Activated CD4-positive, alpha-beta T cell treated with anti-CD3 and anti-CD28 coated beads for 4 hours (primary cell): Measurements from ENCODE around the gene VWA3B.

Source experiments
- DNase-seq, 2 donors: peaks; one replicate each; pipeline ENCODE4 v3.0.0-alpha.2; 2020

VWA3B gene

DNA sequence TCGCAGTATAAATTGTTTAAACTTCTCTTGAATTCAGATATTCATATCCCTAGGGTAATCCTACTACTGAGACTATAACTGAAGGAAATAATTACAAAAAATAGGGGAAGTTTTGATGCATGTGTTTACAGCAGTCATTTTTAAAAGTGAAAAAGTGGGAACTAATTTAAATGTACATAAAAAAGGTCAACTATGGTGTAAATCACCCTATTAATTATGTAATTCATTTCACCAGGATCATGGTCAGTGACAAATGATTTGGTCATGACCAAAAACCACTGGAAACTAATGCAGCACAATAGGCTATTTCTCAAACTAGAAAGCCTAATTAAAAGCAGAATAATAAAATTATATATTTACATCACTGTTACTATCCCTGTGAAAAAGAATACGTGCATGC, 254.3 kb downstream of the VWA3B start:
- DNase-seq = no peak

DNA sequence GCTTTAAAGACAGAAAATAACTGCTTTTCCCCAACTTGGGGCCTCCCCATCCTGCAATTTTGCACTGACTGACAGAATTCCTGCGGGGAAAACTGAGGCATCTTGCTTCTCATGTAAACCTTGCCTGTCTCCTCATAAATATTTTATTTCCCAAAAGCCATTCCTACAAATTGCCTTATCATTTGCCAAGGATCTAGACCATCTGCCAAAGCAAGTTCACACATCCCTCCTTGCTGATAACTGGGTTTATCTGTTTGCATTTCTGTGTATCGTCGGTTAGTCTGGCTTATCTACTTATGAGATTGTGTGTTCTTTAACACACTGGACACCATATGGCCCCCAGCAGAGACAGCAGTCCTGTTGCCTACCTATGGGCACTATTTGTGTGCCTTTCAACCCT, 256.3 kb downstream of the VWA3B start:
- DNase-seq = no peak

DNA sequence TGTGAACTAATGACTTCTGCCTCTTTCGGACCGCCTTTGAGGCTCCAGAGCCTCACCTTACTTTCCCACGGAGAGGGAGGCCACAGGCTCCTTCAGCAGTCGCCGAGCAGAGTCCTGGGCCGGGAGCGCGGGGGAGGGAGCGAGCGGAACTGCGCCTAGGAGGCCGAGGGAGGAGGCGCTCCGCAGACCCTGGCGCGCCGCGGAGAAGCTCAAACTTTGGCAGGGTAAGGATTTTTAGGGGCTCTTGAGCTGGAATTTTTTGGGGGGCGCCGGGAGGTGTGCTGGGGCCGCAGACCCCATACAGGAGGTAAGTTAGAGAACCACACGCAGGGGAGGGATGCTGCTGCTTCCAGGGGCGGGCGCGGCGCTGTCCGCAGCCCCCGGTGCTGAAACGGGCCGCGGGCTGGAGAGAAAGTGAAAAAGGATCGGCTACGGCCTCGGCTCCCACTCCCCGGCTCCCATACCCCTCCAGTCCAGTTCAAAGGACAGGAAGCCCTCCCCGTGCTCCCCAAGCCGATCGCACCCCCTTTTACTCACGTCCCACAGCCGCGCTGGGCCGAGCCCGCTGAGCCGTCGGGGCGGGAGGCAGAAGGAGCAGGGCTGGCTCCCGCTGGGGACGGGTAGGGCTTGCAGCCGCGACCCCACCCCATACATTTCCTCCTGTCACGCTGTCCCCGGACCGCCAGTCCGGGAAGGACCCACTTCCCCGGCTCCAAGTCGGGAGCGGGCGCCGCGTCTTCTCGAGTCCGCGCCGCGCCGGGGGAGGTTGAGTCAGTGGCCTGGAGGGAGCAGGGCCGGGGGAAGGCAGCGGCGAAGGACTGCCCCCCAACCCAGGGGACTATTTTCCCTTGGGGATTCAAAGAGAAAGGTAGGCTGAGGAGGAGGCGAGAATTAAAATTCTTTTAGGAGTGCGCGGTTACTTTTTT, 259.6 kb downstream of the VWA3B start, which contains the start of gene CNGA3:
TSS of gene CNGA3 (plus strand) at position 146 of the 926 bp plus-strand sequence. CDS start 23,520 bp downstream, outside the sequence.
- no peak for DNase-seq

DNA sequence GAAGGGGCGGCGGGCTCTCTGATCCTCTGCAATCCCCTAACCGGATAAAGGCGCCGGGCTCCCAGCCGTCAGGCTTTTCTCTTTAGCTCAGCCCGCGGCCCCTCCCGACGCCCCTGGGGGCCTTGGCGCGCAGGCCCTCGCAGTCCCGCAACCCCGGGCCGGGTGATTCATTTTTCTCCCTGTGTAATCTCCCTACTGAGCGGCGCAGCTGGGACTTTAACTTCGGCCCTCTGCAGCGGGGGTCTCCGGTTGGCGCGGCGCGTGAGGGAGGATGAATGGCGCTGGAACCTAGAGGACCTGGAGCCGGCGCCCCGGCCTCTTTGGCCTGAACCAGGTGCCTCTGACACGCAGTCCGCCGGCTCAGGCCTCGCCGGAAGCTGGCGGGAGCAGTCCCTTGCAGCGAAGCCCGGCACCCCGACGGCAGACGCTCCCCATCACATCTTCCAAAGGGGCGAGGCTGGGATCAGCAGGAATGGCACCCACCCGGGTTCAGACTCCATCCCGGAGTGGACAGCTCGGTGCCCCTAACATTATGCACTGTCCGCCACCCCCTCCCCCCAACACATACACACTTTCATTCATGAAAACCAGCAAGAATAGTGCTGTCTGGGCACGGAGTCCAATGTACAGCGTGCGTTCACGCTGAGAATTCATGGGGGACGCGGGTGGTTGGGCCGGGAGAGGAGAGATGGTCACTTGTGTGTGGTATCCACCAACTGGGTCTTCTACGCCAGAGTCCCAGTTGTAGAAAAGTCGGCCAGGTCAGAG, 260.5 kb downstream of the VWA3B start:
- DNase-seq = no peak

DNA sequence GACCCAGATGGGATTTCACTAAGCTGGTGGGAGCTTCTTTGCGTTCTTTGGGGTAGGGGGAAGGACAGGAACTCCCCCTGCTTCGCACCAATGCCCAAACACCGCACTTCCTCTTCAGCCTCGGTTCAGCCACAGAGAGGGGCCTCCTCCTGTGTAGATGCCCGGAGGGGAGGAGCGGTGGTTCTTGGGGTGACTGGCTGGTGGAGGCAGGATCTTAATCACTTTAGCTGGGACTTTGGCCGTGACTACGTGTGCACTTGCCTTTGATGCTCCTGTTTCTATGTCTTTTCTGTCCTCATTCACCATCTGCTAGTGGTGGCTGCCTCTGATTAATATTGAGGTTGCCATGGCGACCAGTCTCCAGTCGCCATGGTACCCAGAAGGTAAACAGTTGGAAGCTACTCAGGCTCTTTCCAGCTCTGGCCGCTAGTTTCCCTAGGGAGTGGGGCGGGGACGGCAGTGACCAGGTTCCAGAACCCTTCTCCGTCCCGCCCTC, 261.1 kb downstream of the VWA3B start:
- DNase-seq = no peak

DNA sequence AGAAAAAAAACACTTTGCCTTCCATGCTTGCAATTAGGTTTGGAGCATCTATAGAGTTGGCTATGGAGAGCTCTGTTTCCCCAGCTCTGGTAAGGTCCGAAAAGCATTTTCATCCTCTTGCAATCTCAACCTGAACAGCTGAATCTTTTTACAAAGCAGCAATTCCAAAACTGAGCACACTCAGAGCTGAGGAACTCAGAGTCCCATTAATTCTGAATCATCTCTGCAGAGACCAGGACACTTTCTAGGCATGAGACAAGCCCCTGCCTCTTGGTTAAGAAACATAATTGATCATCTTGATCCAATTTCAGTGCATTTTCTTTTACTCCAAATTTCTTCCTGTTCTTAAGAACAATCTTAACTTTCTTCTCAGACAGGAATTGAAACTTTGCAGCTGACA, 263.4 kb downstream of the VWA3B start:
- DNase-seq = no peak

DNA sequence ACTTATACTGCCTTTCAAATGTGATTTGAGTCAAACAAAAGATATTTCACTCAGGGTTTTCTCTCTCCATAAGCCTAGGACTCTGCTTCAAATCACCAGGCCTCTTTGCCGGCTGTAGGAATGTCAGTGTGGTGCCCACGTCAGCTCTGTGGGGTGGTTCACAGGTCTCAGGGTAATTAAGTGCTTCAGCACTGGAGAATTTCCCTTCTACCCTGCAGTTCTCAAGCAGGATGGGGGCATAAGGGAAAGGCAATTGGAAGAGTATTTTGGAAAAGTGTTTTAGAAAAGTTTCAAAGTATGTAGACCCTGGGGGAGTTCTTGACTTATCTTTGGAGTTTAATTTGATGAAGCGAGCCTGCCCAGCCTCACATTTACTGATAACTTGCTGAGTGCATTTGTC, 268.9 kb downstream of the VWA3B start:
- DNase-seq = no peak

DNA sequence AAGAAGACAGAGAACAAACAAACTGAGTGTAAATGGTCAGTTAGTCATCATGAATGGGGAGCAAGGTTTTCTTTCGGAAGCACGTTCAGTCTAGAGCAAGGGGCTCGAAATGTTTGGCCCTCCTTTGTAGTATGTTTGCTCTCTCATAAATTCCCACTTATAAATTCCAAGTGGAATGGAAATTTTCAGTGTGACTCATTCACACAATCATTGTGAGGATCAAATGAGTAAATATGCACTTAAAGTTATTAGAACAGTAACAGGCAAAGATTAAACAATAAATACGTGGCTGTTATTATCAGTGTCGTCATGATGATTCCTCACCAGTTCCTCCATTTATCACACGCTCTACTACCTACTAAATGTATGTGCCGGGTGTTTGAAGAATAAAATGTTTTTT, 269.8 kb downstream of the VWA3B start:
- no peak for DNase-seq

DNA sequence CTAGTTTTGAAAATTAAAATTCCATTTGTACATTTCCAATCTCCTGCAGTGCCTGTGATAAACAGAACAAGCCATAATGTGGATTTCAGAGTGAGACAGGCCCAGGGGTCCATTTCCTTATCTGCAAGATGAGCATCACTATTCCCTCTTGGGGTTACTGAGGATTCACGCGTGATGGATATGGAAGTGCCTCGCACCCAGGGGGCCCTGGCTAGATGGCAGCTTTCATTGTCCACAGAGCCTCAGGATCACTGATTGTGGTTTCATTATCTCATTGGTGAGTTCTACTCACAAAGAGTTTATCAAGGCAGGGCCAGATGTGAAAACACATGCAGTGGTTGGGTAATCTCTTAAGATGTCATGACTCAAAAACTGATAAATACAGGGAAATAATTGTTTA, 270.9 kb downstream of the VWA3B start:
- no peak for DNase-seq

DNA sequence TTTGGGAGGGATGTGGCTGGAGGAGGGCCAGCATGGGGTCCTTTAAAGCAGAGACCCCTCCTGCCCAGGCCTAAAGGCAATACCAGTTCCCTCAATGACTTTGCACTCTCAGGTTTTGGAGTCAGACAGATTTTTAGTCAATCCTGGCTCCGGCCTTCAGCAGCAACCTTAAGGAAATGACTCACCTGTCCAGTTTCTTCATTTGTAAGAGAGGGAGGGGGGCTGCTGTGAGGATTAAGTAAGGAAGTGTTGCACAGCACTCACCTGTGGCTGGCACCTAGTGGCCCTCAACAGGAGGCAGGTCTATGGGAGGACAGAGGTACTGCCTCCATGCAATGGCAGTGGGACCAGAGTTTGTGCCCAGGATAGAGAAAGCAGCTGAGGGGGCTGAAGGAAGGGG, 273.0 kb downstream of the VWA3B start:
- DNase-seq = no peak
